HG03378 (cell line): Measurements from ENCODE around the gene SPRR3.
"Not testable (repeated sequence)": the region's sequence is repeated elsewhere in the genome, so short reads cannot be mapped to it uniquely, and the experiment has no call there.

Experiments
- ATAC-seq: cut with Tn5 transposase; IDR thresholded peaks from one replicate; pipeline ENCODE4 v1.9.1; 2021; ENCODE audit warnings: mild to moderate bottlenecking, moderate library complexity; ENCODE audit not compliant: unreplicated experiment

The SPRR3 gene

DNA sequence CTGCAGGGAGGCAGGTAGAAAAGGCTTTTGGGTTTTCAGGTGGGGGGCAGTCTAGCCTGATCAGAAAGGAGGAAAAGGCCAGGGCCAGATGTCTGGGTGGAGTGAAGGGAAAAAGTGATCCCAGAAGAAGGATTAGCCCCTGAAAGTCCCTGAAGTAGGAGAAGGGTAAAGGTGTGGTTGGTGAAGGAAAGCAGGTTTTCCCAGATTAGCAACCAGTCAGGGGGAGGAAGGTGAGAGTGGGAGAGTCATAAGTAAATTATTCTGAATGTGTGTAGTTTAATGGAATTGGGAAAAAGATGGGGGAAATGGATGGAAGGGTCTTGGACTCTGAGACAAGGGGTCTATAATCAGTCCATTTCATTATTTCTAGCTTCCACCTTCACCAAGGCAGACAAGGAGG is 18.3 kb upstream of the SPRR3 start:
- ATAC-seq, result no peak

DNA sequence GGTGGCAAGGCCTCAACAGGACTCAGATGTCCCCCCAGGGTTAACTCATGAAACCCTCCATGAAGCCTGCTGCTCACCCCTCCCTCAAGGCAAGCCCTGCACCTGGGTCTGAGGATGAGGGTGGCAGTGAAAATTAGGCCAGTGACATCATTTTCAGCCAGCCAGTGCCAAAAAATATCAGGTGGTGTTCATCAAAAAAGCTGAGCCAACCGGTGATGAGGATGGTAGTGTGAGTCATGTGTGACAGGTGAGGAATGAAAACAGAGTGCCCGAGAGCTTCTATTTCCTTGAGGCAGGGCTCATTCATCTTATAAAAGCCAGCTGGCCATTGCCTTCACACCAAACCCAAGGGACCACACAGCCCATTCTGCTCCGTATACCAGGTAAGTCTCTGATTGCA is 17.8 kb upstream of the SPRR3 start, which contains the start of gene SPRR1A:
TSS of gene SPRR1A (plus strand) at position 339 of the 400 bp plus-strand sequence. CDS start 1,150 bp downstream, outside the sequence.
- no peak for ATAC-seq

DNA sequence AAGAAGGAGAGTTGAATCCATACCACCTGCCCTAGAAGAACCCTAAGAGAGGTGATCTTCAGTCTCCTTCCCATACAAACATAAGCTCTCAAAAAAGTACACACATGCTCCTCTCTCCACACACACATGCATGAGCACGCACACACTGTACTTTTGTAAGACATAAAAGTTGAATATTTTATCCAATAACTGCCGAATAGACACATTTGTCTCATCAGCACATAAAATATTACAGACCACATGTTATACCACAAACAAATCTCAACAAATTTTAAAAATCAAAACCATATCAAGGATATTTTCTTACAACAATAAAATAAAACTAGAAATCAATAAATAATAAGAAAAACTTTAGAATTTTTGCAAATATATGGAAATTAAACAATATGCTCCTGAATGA is 15.0 kb upstream of the SPRR3 start:
- no peak for ATAC-seq

DNA sequence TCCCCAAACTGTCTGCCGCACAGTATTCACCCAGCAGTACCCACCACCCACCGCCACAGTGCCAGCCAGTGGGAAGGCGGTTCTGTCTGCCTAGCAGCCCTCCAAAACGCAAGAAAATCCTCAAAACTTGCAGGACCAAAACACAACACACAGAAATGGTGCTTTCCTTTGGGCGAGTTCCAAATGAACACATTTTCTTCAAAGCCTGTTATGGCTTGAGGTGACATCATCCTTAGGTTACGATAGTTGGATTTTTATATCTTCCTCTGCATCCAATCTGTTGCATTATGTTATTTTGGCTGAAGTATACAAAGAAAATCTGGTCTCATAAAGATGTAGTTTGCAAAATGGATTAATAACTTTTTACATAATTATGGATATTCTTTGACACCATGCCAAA is 8.4 kb upstream of the SPRR3 start:
- ATAC-seq, result no peak

DNA sequence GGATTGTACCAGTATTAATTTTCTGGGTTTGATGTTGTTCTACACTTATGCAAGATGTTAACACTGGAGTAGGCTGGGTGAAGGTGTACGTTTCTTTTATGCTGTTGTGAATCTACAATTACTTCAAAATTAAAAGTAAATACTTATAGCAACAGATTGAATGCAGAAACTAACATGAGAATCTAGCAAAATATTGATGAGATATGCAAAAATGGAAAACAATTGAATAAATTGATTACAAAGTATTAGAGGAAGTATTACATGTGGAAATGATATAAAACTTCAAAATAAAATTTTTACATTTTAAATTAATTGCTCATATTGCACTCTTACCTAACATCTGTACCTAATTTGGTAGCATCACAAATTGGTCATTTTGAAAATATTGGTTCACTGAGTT is 5.7 kb upstream of the SPRR3 start:
- ATAC-seq, result no peak

DNA sequence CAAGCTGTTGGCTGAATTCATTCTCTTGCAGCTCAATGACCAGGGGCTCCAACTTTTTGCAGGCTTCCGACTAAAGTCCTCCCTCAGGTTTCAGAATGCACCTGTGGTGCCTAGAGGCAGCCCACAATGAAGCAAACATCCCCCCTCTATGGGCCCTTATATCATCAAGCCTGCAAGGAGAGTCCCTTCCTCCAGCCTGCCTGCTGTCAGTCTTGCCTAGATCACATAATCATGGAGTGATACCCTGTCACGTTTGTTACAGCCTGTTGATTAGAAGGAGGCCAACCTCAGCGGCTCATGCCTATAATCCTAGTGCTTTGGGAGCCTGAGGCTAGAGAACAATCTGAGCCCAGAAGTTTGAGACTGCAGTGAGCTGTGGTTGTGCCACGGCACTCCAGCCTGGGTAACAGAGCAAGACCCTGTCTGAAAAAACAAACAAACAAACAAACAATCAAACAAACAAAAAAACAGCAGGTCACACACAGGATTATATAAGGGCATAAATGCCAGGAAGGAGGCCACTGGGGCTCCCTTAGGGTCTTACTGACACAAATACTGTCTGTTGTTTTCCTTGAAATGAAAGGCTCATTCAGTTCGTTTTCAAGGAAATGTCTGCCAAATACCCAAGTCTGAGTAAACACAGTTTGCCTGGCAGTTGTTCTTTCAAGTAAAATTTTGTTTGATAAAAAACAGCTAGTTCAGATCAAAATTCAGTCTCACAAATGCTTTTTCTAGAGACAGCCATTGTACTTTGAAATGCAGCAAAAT is 4.7 kb upstream of the SPRR3 start:
- ATAC-seq, result no peak

DNA sequence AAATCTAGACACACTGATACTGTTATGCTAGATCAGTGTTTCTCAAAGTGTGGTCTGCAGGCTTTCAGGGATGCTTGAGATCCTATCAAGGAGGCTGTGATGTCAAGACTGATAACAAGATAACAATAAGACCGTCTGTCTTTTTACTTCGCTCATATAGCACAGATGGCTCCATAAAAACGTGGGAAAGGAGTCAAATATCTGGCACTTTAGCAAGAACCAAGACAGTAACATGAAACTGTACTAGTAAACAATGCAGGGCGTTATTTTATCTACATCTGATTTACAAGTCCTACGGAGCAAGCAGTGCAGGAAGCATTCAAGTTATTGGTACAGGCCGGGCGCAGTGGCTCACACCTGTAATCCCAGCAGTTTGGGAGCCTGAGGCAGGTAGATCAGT is 3.6 kb upstream of the SPRR3 start:
- ATAC-seq, result no peak

DNA sequence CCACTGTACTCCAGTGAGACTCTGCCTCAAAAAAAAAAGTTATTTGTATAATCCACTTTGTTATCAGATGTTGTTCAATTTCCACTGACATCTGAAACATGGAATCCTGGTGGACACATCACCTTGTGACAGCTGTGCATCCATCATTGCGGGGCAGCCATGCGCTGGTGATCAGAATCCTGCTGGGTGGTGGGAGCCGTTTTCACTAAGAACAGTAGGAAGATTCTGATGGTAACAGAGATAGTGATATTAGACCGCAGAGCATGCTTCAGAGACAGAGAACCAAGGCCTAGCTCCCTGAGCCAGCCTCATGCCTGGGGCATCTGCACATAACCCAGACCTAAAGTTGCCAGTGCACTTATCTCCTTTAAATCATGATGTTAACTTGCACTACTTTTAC is 3.1 kb upstream of the SPRR3 start:
- no peak for ATAC-seq

DNA sequence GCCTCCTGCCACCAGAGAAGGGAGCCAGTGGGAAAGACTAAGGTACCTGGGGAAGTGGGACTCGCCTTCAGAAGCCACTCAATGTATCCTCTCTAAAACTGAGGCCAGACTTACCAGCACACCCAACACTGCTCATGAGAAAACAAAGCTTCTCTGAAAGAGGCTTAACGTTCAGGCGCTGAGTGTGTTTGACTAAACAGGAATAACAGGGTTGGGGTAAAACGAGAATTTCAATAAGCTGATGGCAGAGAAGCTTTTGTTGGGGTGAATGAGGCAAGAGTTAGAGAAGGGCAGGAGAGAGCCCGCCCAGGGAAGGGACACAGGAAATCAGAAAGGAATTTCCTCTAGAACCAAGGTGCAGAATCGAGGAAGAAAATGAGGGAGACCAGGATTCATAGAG is 1.7 kb upstream of the SPRR3 start:
- ATAC-seq, result no peak

DNA sequence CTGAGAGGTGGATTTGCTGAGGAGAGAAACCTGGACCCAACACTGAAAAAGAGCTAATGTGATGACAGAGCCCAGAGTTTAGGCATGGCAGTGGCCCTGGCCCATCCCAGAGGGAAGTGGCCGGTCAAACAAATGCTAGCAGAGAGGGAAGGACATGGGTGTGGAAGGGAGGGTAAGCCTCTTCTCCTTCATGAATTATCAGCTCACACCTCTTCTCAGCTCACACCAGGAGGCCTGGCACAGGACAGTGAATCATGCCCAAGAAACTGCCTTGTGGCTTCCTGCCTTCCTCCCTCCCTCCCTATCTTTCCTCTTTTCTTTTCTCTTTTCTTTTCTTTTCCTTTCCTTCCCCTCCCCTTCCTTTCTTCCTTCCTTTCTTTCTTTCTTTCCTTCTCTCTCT is 1.3 kb upstream of the SPRR3 start:
- no peak for ATAC-seq

DNA sequence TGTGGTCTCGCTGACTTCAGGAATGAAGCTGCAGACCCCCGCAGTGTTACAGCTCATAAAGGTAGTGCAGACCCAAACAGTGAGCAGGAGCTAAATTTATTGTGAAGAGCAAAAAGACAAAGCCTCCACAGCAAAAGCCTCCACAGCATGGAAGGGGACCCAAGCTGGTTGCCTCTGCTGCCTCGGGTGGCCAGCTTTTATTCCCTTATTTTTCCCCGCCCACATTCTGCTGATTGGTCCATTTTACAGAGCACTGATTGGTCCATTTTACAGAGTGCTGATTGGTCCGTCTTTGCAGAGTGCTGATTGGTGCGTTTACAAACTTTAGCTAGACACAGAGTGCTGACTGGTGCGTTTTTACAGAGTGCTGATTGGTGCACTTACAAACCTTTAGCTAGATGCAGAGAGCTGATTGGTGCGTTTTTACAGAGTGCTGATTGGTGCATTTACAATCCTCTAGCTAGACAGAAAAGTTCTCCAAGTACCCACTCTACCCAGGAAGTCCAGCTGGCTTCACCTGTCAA is 9.7 kb downstream of the SPRR3 start:
- not testable (repeated sequence) for ATAC-seq

DNA sequence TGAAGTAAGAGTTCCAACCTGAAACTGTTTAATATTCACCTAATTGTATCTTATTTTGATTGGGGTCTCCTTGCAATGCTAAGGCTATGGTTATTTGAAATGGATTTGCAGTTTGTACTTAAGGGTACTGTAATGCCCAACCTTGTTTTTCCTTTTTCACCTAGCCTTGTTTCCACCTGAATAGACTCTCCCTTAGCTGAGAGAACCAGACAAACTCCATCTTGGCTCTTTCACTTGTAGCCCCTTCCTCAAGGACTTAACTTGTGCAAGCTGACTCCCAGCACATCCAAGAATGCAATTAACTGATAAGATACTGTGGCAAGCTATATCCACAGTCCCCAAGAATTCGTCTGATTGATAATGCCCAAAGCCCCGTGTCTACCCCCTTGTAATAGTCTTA is 20.3 kb downstream of the SPRR3 start:
- ATAC-seq, result not testable (repeated sequence)

DNA sequence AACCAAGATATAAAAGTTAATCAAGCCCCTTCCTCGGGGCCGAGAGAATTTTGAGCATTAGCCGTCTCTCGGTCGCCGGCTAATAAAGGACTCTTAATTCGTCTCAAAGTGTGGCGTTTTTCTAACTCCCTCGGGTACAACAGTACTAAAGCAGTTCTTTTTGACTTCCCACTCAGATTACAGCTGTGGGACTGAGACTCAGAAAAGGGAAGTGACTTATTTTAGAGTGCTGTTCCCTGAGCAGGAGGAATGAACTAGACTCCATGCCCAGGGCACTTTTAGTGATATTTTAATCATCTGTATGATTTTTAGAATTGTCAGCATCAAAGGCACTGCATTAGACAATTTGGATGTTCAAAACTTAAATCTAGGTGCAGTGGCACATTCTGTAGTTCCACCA is 20.8 kb downstream of the SPRR3 start:
- not testable (repeated sequence) for ATAC-seq

DNA sequence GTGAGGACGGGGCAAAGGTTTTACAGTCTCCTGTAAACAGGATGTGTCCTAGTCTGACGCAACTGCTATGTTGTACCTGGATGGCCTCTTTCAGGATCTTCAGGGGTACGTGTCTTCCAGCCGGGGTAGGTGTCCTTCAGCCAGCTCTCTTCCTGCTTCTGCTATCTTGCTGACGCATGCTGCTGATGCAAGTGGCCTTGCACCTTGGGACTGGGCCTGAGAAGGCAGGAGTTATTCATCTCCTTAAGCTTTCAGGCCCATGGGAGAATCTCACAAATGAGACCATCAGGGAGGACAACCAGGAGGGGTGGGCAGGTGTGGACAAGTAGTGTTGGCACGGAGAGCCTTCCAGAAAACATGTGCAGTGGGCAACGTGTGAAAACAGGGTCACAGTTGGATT is 21.6 kb downstream of the SPRR3 start:
- ATAC-seq, result no peak

DNA sequence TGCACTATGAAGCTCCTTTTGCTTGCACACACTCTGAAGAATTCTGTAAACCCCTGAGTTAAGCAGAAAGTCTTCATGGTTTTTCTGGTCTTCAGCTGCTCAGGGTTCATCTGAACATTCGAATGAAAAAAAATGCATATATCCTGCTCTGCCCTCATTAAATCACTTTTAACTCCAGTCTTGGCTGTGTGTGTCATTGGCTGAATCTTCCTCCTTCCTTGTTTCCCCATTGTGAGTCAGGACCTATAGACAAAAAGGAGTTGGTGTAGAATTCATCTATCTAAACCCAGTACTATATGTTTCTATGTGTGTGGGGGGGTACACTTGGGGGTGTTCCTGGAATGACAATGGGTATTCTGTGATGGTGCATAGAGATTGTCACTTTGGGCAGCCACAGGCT is 22.9 kb downstream of the SPRR3 start:
- ATAC-seq, result no peak

DNA sequence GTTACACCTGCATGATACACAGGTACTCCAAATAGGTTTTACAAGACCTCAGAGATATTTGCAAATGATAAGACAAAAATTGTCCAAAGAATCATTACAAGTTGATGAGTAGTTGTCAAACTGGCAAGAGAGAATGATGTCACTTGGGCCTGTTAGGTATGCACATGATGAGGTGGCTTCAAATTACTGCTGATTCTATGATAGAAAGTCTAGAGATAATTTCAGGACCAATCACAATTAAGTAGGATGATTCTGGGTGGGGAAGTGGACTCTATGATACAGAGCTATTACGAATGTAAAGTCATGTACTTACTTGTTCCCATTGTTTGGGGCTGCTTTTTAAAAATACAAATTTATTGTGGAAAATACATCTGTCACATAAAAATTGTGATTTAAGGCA is 24.2 kb downstream of the SPRR3 start:
- ATAC-seq, result no peak

DNA sequence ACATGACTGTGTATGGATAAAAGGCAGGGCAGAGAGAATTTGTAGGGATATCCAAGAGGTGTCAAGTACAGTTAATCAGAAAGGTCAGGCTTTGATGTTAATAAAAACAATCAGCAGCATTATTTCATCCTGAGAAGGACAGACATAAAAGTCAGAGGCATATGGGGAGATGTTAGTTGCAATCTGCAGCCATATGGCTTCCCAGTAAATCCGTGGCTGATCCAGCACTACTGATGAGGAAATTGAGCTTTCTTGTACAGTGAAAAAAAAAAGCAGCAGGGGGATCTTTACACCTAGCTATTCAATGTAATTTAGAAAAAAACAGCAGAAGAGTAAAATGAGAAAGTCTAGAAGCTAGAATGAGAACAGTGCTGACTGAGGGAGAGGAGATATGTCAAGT is 27.2 kb downstream of the SPRR3 start:
- ATAC-seq, result no peak

DNA sequence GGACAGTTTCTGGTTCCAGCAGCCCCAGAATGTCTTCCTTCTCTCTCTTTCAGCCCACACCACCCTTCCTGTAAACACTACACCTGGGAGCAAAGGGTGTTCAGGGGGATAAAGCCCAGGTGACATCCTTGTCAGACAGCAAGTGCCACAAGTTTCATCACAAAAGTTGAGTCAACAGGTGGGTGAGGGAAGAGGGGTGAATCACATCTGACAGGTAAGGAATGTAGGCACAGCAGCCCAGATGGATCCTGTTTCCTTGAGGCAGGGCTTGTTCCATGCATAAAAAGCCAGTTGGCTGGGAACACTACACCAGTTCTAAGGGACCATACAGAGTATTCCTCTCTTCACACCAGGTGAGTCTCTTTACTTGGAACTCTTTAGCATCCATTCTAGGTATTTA is 29.3 kb downstream of the SPRR3 start, which contains the start of gene SPRR1B:
TSS of gene SPRR1B (plus strand) at position 309 of the 400 bp plus-strand sequence. CDS start 1,143 bp downstream, outside the sequence.
- ATAC-seq, result no peak

DNA sequence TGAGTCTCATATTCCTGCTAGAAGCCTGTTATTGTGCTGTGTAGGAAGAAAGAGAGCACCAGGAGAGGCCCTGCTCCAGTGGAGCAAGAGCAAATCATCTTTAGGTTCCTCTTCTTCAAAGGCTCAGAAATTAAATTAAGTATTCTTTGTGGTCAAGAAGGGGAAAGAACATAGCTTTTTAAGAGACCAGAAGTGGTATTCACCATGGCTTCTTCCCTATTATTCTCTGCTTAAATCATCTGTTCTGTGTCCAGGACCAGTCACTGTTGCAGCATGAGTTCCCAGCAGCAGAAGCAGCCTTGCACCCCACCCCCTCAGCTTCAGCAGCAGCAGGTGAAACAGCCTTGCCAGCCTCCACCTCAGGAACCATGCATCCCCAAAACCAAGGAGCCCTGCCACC is 30.5 kb downstream of the SPRR3 start:
- no peak for ATAC-seq

DNA sequence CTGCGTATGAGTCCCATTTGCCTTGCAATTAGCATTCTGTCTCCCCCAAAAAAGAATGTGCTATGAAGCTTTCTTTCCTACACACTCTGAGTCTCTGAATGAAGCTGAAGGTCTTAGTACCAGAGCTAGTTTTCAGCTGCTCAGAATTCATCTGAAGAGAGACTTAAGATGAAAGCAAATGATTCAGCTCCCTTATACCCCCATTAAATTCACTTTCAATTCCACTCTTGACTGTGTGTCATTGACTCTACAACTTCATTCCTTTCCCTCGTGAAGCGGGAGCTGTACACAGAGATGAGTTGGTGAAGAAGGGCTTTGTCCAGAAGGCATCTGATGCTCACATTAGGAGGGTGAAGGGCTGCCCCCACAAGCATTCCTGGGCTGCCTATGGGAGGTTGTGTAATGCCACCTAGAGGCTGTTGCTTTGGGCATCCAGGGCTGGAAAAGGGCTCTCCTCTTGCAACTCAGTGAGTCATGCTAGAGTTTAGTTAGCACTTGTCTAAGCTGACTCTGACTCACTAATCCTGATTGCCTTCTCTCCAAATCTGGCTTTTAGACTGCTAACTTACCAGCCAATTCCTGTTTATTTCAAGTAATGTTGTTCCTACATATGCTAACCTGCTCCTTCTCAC is 31.2 kb downstream of the SPRR3 start:
- no peak for ATAC-seq

DNA sequence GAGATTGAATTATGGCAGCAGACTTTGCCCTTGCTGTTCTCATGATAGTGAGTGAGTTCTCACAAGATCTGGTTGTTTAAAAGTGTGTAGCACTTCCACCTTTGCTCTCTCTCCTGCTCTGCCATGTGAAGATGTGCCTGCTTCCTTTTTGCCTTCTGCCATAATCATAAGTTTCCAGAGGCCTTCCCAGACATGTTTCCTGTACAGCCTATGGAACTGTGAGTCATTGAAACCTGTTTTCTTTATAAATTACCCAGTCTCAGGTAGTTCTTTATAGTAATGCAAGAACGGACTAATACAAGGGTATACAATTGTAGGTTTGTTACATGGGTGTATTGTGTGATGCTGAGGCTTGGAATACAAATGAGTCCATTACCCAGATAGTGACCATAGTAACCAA is 33.7 kb downstream of the SPRR3 start:
- no peak for ATAC-seq

DNA sequence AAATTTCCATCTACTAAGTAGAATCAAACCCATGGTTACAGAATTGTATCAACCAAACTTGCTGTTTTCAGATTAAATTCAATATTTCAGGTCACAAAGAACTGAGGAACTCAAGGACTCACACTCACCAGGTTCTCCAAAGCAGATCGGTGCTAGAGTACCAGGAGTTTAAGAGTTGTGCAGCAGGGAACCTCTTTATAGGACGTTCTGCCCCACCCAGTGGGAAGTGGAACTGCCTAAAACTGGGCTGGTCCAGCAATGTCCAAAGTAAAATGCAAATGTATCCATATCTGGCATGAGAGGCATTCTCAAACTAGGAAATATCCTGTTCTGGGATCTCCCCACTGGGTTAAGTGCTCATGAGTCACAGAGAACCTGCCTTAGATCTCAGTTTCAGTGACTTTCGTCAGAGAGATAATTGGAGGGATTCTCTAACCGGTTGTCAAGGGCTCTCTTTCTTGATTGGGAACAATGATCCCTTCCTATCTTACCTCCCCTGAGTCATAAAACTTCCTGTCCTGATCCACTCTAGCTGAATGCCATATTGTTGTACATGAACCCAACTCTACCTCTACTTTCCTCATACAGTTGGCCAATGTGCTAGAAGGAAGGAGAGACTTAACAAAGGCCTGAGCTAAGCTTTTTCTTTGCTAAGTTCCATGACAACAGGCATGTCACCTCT is 39.5 kb downstream of the SPRR3 start, which contains the start of gene SPRR2D:
TSS of gene SPRR2D (minus strand) at position 171 of the 682 bp plus-strand sequence. CDS start 774 bp downstream, outside the sequence.
- ATAC-seq, result no peak
